ENCODE measurements around the gene CALM1.

Gene CALM1

DNA sequence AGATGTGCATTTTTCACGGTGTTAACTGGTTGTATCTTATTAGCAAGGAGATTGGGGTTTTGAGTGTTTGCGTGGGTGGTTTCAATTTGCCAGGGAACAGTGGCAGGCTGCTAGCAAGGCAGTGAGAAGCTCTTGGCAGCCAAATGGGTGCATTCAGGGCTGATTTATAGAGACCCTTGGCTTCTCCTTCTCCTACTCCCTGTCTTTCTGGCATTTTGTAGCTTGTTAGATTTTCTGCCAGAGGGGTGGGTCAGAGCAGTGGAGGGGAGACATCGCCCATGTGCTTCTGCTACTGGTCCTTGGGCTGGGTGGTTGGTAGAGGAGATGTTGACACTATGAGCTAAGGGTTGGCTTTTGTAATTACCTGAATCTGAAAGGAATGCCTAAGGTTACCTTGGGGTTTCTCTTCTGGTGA is 9.6 kb downstream of the CALM1 start:
- no peak overlapping the region for H3K9ac ChIP-seq (ENCODE audit: low read depth in 1 of 2, low read length in 2 of 2)
- no peak overlapping the region for H3K27ac ChIP-seq (ENCODE audit: low read depth, low read length)
- no peaks in the 10 kb centered on the region for H3K9me3 ChIP-seq (ENCODE audit: control insufficient read depth in 1 of 2, low read length in 2 of 2)
- H3K4me1 ChIP-seq (ENCODE audit: control insufficient read depth in 1 of 2, insufficient read depth in 2 of 2, low read length in 2 of 2) = peaks cover 11 to 16% of the 10 kb centered on the region in 2 donors
- no peaks in the 10 kb centered on the region for H3K27me3 ChIP-seq (ENCODE audit: control insufficient read depth in 1 of 2, insufficient read depth in 2 of 2, low read length in 2 of 2)
- peaks cover 45 to 52% of the 10 kb centered on the region in 2 donors for H3K36me3 ChIP-seq (ENCODE audit: control insufficient read depth in 1 of 2, insufficient read depth in 2 of 2, low read length in 2 of 2)
- H3K4me3 ChIP-seq (ENCODE audit: low read depth in 1 of 2, low read length in 2 of 2) = no peak overlapping the region

DNA sequence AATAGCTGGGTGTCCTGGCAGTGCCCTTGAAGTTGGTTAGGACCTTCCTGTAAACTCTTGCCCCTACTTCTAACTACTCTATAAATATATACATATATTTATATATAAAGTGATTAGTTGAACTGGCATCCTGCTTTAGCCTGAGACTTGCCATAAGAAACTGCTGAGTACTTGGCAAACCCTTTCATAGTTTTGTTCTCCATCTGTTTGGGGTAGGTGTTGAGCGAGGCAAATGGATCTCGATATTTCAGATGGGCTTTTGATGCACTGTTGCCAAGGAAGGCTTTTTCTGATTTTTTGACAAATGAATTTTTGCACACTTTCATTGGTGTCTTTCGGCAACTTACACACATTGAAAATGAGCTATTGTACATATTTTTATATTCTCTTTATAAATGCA is 10.4 kb downstream of the CALM1 start:
- peaks cover 36 to 44% of the 10 kb centered on the region in 2 donors for H3K36me3 ChIP-seq (ENCODE audit: control insufficient read depth in 1 of 2, insufficient read depth in 2 of 2, low read length in 2 of 2)
- H3K27ac ChIP-seq (ENCODE audit: low read depth, low read length) = no peak overlapping the region
- H3K4me3 ChIP-seq (ENCODE audit: low read depth in 1 of 2, low read length in 2 of 2) = no peak overlapping the region
- no peaks in the 10 kb centered on the region for H3K27me3 ChIP-seq (ENCODE audit: control insufficient read depth in 1 of 2, insufficient read depth in 2 of 2, low read length in 2 of 2)
- H3K9ac ChIP-seq (ENCODE audit: low read depth in 1 of 2, low read length in 2 of 2) = no peak overlapping the region
- no peaks in the 10 kb centered on the region for H3K9me3 ChIP-seq (ENCODE audit: control insufficient read depth in 1 of 2, low read length in 2 of 2)
- peaks cover 3 to 8% of the 10 kb centered on the region in 2 donors for H3K4me1 ChIP-seq (ENCODE audit: control insufficient read depth in 1 of 2, insufficient read depth in 2 of 2, low read length in 2 of 2)

DNA sequence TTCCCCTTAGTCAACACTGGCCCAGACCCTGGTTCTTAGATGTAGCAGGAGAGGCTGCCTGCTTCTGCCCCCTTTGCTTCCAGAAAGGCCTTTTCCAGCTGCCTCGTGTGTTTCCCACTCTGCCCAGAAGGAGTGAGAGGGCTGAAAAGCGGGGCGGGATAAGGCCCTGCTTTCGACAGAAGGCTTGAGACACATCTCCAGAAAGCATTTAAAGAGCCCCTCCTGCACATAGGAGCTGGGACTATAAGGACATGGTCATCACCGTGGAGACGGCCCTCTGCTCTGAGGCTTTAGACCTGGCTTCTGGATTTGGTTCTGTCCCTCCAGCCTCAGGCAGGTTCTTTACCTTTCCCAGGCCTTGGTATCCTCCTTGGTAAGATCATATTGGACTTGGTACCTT is 11.9 kb downstream of the CALM1 start:
- Histone ChIP-seq H3K9me3 (ENCODE audit: control insufficient read depth in 1 of 2, low read length in 2 of 2) (no peaks in the 10 kb centered on the region), H3K4me1 (ENCODE audit: control insufficient read depth in 1 of 2, insufficient read depth in 2 of 2, low read length in 2 of 2) (peaks cover 3 to 5% of the 10 kb centered on the region in 2 donors), H3K27me3 (ENCODE audit: control insufficient read depth in 1 of 2, insufficient read depth in 2 of 2, low read length in 2 of 2) (no peaks in the 10 kb centered on the region), H3K27ac (ENCODE audit: low read depth, low read length) (peak overlapping the region; percentile 15), H3K36me3 (ENCODE audit: control insufficient read depth in 1 of 2, insufficient read depth in 2 of 2, low read length in 2 of 2) (peaks cover 22 to 29% of the 10 kb centered on the region in 2 donors), H3K4me3 (ENCODE audit: low read depth in 1 of 2, low read length in 2 of 2) (no peak overlapping the region), H3K9ac (ENCODE audit: low read depth in 1 of 2, low read length in 2 of 2) (no peak overlapping the region)

DNA sequence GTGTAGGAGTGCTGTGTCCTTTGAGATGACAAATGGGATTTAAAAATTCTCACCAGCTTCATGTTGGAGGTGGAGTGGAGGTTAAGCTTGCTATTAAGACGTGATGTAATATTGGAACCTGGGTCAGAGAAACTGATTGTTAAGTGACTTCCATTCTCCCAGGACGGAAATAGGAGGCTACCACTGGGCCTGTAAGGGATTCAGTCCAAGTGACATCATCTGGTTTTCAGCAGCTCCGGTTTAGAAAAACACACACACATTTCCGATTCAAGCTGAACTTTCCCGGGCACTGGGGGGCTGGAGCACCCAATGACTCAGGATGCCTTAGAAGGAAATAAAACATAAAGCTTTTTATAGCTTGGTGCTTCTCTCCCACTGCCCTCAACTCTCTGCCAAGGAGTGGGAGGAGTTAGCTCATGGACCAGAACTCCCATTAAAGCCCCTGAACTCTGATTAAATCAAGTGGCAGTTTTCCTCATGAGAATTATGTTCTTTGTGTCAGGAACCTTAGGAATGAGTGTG is 12.4 kb downstream of the CALM1 start:
- Histone ChIP-seq H3K27ac (ENCODE audit: low read depth, low read length) (peak overlapping the region; percentile 15), H3K9me3 (ENCODE audit: control insufficient read depth in 1 of 2, low read length in 2 of 2) (no peaks in the 10 kb centered on the region), H3K27me3 (ENCODE audit: control insufficient read depth in 1 of 2, insufficient read depth in 2 of 2, low read length in 2 of 2) (no peaks in the 10 kb centered on the region), H3K9ac (ENCODE audit: low read depth in 1 of 2, low read length in 2 of 2) (no peak overlapping the region), H3K4me1 (ENCODE audit: control insufficient read depth in 1 of 2, insufficient read depth in 2 of 2, low read length in 2 of 2) (peaks cover 3 to 5% of the 10 kb centered on the region in 2 donors), H3K36me3 (ENCODE audit: control insufficient read depth in 1 of 2, insufficient read depth in 2 of 2, low read length in 2 of 2) (peaks cover 16 to 23% of the 10 kb centered on the region in 2 donors), H3K4me3 (ENCODE audit: low read depth in 1 of 2, low read length in 2 of 2) (no peak overlapping the region)

DNA sequence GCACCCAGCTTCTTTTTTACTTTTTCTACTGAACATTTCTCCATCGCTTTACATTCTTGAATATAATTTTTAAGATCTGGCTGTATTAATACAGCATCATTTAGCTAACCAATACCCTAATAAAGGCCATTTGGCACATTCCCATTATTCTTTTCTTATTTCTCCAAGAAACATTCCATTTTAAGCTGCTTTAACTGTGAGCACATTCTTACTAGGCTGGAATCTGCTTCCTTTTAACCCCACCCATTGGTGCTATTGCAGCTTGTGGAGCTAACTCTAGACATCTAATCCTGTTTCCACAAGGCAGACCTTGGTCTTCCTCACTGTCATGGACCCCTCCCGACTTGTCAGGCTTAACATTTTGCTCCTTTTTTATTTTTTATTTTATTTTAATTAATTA is 15.2 kb downstream of the CALM1 start:
- H3K4me1 ChIP-seq (ENCODE audit: control insufficient read depth in 1 of 2, insufficient read depth in 2 of 2, low read length in 2 of 2) = peaks cover 3 to 5% of the 10 kb centered on the region in 2 donors
- no peak overlapping the region for H3K27ac ChIP-seq (ENCODE audit: low read depth, low read length)
- H3K9ac ChIP-seq (ENCODE audit: low read depth in 1 of 2, low read length in 2 of 2) = no peak overlapping the region
- H3K9me3 ChIP-seq (ENCODE audit: control insufficient read depth in 1 of 2, low read length in 2 of 2) = no peaks in the 10 kb centered on the region
- H3K27me3 ChIP-seq (ENCODE audit: control insufficient read depth in 1 of 2, insufficient read depth in 2 of 2, low read length in 2 of 2) = no peaks in the 10 kb centered on the region
- no peak overlapping the region for H3K4me3 ChIP-seq (ENCODE audit: low read depth in 1 of 2, low read length in 2 of 2)
- no peaks in the 10 kb centered on the region for H3K36me3 ChIP-seq (ENCODE audit: control insufficient read depth in 1 of 2, insufficient read depth in 2 of 2, low read length in 2 of 2)

DNA sequence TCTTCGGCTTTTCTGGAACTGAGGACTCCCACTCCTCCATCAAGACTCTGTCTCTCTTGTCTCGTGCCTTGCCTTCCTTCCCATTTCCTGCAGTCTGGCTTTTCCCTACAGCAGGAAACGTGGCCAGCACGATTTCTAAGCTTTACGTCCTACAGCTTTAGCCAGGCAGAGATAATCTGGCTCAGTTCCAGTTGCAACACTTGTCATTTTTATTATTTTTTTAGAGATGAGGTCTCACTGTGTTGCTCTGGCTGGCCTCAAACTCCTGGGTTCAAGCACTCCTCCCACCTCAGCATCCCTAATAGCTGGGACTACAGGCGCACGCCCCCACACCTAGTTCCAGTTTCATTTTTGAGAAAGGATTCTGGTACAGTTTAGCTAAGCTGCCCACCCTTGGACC is 19.9 kb downstream of the CALM1 start:
- Histone ChIP-seq H3K9ac (ENCODE audit: low read depth in 1 of 2, low read length in 2 of 2) (no peak overlapping the region), H3K27ac (ENCODE audit: low read depth, low read length) (no peak overlapping the region), H3K36me3 (ENCODE audit: control insufficient read depth in 1 of 2, insufficient read depth in 2 of 2, low read length in 2 of 2) (no peaks in the 10 kb centered on the region), H3K9me3 (ENCODE audit: control insufficient read depth in 1 of 2, low read length in 2 of 2) (no peaks in the 10 kb centered on the region), H3K4me3 (ENCODE audit: low read depth in 1 of 2, low read length in 2 of 2) (no peak overlapping the region), H3K27me3 (ENCODE audit: control insufficient read depth in 1 of 2, insufficient read depth in 2 of 2, low read length in 2 of 2) (no peaks in the 10 kb centered on the region), H3K4me1 (ENCODE audit: control insufficient read depth in 1 of 2, insufficient read depth in 2 of 2, low read length in 2 of 2) (peaks cover 5 to 7% of the 10 kb centered on the region in 2 donors)

DNA sequence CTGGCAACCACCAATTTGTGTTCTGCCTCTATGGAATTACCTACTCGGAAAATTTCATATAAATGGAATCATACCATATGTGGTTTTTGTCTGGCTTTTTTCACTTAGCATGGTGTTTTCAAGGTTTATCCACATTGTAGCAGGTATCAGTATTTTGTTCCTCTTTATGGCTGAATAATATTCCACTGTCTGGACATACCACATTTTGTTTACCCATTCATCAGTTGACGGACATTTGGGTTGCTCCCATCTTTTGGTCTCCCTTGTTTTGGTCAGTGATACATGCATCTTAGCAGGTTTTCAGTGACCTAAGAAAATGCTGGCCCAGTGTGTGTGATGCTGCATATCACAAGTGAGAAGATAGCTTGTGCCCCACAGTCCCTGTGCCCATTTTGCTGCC is 21.2 kb downstream of the CALM1 start:
- no peak overlapping the region for H3K27ac ChIP-seq (ENCODE audit: low read depth, low read length)
- H3K9me3 ChIP-seq (ENCODE audit: control insufficient read depth in 1 of 2, low read length in 2 of 2) = no peaks in the 10 kb centered on the region
- H3K36me3 ChIP-seq (ENCODE audit: control insufficient read depth in 1 of 2, insufficient read depth in 2 of 2, low read length in 2 of 2) = no peaks in the 10 kb centered on the region
- no peak overlapping the region for H3K4me3 ChIP-seq (ENCODE audit: low read depth in 1 of 2, low read length in 2 of 2)
- H3K9ac ChIP-seq (ENCODE audit: low read depth in 1 of 2, low read length in 2 of 2) = no peak overlapping the region
- H3K4me1 ChIP-seq (ENCODE audit: control insufficient read depth in 1 of 2, insufficient read depth in 2 of 2, low read length in 2 of 2) = peaks cover 5 to 7% of the 10 kb centered on the region in 2 donors
- H3K27me3 ChIP-seq (ENCODE audit: control insufficient read depth in 1 of 2, insufficient read depth in 2 of 2, low read length in 2 of 2) = no peaks in the 10 kb centered on the region

DNA sequence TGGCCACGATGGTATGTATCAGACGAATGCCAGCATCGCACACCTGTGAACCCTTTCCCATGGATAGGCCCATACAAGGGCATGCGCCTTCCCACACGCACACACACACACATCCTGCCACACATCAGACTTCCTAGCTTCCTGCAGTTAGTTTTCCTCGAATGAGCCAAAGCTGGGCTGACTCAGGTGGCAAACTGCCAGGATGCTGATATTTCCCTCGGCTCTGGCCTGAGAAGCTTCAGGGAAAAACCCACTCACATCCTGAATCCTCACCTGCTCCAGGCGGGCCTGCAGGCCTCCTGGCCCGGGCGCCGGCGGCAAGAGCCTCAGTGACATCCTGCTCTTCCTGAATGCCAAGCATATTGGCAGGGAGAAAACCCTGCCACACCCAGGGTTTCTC is 22.4 kb downstream of the CALM1 start:
- Histone ChIP-seq H3K27ac (ENCODE audit: low read depth, low read length) (no peak overlapping the region), H3K4me1 (ENCODE audit: control insufficient read depth in 1 of 2, insufficient read depth in 2 of 2, low read length in 2 of 2) (peaks cover 5 to 7% of the 10 kb centered on the region in 2 donors), H3K9me3 (ENCODE audit: control insufficient read depth in 1 of 2, low read length in 2 of 2) (no peaks in the 10 kb centered on the region), H3K9ac (ENCODE audit: low read depth in 1 of 2, low read length in 2 of 2) (no peak overlapping the region), H3K4me3 (ENCODE audit: low read depth in 1 of 2, low read length in 2 of 2) (no peak overlapping the region), H3K36me3 (ENCODE audit: control insufficient read depth in 1 of 2, insufficient read depth in 2 of 2, low read length in 2 of 2) (no peaks in the 10 kb centered on the region), H3K27me3 (ENCODE audit: control insufficient read depth in 1 of 2, insufficient read depth in 2 of 2, low read length in 2 of 2) (no peaks in the 10 kb centered on the region)

DNA sequence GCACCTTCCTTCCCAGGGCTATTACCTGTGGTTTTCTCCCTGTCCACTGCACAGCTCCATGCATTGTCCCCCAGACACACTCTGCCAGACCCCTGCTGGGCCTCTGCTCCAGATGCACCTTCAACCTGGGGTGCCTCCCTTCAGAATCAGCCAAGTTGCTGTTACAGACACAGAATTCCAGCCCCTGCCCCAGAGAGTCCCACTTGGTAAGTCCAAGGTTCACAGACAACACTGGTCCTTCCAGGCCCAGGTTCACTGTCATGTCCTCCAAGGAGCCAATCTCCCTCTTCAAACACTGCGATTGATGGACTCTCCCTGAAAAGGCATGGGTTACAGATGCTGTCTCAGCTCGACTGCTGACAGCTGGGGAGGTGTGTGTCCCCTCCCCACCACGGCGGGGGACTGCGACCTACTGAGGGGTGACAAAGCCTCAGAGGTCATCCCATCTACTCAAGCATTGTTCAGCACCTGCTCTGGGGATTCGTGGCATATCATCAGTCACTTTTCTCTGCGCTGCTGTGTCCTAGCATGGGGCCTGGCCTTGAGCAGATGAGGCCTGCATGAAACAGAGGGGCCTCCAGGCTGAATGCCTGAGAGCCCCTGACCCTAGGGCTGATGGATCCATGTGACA is 24.3 kb downstream of the CALM1 start:
- Histone ChIP-seq H3K9ac (ENCODE audit: low read depth in 1 of 2, low read length in 2 of 2) (no peak overlapping the region), H3K27me3 (ENCODE audit: control insufficient read depth in 1 of 2, insufficient read depth in 2 of 2, low read length in 2 of 2) (no peaks in the 10 kb centered on the region), H3K4me3 (ENCODE audit: low read depth in 1 of 2, low read length in 2 of 2) (no peak overlapping the region), H3K4me1 (ENCODE audit: control insufficient read depth in 1 of 2, insufficient read depth in 2 of 2, low read length in 2 of 2) (peaks cover 5 to 7% of the 10 kb centered on the region in 2 donors), H3K36me3 (ENCODE audit: control insufficient read depth in 1 of 2, insufficient read depth in 2 of 2, low read length in 2 of 2) (no peaks in the 10 kb centered on the region), H3K9me3 (ENCODE audit: control insufficient read depth in 1 of 2, low read length in 2 of 2) (no peaks in the 10 kb centered on the region), H3K27ac (ENCODE audit: low read depth, low read length) (no peak overlapping the region)

DNA sequence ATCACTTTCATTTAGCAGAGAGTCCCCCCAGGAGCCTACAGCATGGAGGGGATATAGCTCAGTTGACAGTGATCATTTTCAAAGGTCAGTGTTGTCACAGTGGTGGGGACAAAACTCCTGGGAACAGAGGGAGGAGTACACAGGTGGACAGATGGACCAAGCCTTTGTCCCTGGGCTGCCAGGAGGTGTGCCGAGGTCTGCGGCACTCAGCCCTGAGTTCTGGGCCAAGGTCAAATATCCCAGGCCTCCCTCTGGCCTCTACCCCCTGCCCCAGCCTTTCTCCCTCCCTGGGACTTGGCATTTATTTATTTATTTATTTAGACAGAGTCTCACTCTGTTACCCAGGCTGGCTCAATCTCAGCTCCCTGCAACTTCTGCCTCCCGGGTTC is 24.8 kb downstream of the CALM1 start:
- H3K27ac ChIP-seq (ENCODE audit: low read depth, low read length) = no peak overlapping the region
- no peaks in the 10 kb centered on the region for H3K9me3 ChIP-seq (ENCODE audit: control insufficient read depth in 1 of 2, low read length in 2 of 2)
- H3K27me3 ChIP-seq (ENCODE audit: control insufficient read depth in 1 of 2, insufficient read depth in 2 of 2, low read length in 2 of 2) = no peaks in the 10 kb centered on the region
- no peak overlapping the region for H3K9ac ChIP-seq (ENCODE audit: low read depth in 1 of 2, low read length in 2 of 2)
- peaks cover 5 to 7% of the 10 kb centered on the region in 2 donors for H3K4me1 ChIP-seq (ENCODE audit: control insufficient read depth in 1 of 2, insufficient read depth in 2 of 2, low read length in 2 of 2)
- H3K36me3 ChIP-seq (ENCODE audit: control insufficient read depth in 1 of 2, insufficient read depth in 2 of 2, low read length in 2 of 2) = no peaks in the 10 kb centered on the region
- no peak overlapping the region for H3K4me3 ChIP-seq (ENCODE audit: low read depth in 1 of 2, low read length in 2 of 2)

All from duodenal mucosa (tissue), 2 donors.